22Rv1 (cell line): ENCODE measurements around the gene FZD10.

Experiments
- H3K27ac ChIP-seq: fragments of 450-650 bp; 2 replicates; pipeline ENCODE4 v1.5.1; 2017
- ZFX ChIP-seq: fragments of 450-650 bp; IDR thresholded peaks from 2 replicates; pipeline ENCODE4 v1.6.1; 2017; ENCODE audit warnings: antibody characterized with exemption, borderline replicate concordance
- TF ChIP-seq, protein P1 (sequence below): fragments of 450-650 bp; IDR thresholded peaks from 2 replicates; pipeline ENCODE4 v1.5.1; 2017; ENCODE audit warnings: mild to moderate bottlenecking

The FZD10 gene

DNA sequence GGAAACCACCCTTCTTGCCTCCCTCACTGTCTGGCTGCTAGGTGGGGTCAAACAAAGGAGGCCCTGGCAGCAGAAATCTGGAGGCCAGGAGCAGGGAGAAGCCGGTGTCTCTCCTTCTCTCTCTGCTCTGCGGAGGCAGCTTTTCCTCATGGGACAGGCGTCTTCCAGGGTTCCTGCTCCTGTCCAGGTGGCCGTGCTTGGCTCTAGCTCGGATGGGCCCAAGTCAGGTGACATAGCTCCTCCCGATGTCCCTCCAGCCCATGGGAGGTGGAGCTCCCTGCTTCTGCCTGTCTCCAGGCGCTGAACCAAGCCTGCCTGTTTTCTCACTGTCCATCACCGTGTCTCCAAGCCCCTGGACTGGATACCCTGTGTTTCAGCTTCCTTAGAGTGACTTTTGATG is 30.5 kb upstream of the FZD10 start:
- no peak overlapping the region for H3K27ac ChIP-seq
- no peak for TF ChIP-seq ZFX
- TF ChIP-seq, protein P1, sequence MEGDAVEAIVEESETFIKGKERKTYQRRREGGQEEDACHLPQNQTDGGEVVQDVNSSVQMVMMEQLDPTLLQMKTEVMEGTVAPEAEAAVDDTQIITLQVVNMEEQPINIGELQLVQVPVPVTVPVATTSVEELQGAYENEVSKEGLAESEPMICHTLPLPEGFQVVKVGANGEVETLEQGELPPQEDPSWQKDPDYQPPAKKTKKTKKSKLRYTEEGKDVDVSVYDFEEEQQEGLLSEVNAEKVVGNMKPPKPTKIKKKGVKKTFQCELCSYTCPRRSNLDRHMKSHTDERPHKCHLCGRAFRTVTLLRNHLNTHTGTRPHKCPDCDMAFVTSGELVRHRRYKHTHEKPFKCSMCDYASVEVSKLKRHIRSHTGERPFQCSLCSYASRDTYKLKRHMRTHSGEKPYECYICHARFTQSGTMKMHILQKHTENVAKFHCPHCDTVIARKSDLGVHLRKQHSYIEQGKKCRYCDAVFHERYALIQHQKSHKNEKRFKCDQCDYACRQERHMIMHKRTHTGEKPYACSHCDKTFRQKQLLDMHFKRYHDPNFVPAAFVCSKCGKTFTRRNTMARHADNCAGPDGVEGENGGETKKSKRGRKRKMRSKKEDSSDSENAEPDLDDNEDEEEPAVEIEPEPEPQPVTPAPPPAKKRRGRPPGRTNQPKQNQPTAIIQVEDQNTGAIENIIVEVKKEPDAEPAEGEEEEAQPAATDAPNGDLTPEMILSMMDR: no peak

DNA sequence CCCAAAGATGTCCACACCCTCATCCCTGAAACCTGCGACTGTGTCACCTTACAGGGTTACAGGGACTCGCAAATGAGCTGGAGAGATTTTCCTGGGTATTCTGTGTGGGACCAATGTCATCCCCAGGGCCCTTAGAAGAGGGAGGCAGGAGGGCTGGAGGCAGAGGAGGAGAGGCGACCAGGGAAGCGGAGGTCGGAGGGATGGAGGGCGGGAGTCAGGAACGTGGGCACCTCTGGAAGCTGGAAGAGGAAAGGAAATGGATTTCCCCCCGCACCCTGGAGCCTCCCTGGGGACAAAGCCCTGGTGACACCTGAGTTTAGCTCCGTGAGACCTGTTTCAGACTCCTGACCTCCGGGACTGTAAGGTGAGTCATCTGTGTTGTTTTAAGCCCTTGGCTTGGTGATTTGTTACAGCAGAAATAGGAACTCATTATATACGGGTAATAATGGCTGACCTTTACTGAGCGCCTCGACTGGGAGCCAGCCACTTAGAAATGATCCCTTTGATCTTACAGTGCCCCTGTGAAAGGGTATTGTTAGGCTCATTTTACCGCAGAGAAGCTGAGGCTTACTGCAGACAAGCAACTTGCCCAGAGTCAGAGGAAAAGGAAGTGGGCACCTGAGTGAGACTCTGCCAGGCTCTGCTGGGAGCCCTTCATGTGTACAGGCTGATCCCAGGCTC is 29.3 kb upstream of the FZD10 start:
- H3K27ac ChIP-seq: no peak overlapping the region
- TF ChIP-seq ZFX: no peak
- TF ChIP-seq, protein P1: no peak

DNA sequence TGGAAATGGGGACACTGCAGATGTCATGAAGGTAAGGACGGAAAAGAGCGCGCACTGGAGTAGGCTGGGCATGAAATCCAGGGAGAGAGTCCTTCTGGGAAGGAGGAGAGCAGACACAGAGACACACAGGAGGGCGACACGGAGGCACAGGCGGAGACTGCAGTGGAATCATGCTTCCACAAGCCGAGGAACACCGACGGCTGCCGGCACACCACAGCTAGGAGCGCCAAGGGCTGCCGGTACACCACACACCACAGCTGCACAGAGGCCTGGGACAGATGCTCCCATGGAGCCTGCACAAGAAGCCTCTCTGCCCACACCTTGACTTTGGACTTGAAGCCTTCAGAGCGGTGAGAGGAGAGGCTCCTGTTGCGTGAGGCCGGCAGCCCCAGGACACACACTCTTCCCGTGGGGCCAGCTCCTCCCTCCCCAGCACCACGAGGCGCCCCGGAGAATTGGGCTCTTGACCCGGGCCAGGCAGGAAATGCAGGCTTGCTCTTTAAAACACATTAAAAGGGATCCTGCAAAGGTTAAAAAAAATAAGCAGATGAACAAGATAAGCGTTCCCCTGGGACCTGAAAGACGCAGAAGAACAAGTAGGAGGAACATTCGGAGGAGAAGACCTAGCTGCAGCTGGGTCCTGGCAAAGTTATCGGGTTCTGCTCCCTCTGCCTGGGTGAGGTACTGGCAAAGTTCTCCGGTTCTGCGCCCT is 28.3 kb upstream of the FZD10 start:
- H3K27ac ChIP-seq: no peak overlapping the region
- no peak for TF ChIP-seq ZFX
- TF ChIP-seq, protein P1: no peak

DNA sequence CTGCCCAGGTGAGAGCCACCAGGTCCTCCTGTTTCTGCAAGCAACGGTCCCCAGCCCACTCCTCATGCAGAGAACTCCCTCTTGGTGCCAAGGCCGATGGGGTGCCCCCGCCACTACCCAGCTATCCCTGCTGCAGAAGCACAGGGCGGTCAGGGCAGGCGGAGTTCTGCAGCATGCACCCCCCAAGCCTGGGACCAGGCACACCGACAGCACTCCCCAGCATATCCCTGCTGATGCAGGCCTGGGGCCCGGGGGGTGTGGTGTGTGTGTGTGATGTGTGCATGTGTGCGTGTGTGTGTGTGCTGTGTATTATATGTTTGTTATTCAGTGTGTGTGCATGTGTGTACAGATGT is 27.7 kb upstream of the FZD10 start:
- no peak overlapping the region for H3K27ac ChIP-seq
- TF ChIP-seq, protein P1: no peak
- TF ChIP-seq ZFX: no peak

DNA sequence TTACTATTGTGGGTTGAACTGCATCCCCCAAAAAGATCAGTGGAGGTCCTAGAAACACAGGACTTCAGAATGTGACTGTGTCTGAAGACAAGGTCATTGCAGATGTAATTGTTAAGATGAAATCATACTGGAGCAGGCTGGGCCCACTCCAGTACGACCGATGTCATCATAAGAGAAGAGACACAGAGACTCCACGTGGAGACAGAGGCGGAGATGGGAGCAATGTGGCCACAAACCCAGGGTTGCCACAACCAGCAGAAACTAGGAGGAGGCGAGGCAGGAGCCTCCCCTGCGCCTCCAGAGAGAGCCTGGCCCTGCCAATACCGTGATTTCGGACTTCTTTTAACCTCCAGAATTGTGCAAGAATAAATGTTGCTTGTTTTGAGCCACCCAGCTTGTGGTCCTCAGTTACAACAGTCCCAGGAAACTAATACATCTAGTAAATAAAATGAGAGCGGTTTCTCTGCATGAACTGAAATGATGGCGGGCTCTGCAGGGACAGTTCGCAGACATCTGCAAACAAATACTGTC is 25.7 kb upstream of the FZD10 start:
- H3K27ac ChIP-seq: no peak overlapping the region
- TF ChIP-seq ZFX: no peak
- TF ChIP-seq, protein P1: no peak

DNA sequence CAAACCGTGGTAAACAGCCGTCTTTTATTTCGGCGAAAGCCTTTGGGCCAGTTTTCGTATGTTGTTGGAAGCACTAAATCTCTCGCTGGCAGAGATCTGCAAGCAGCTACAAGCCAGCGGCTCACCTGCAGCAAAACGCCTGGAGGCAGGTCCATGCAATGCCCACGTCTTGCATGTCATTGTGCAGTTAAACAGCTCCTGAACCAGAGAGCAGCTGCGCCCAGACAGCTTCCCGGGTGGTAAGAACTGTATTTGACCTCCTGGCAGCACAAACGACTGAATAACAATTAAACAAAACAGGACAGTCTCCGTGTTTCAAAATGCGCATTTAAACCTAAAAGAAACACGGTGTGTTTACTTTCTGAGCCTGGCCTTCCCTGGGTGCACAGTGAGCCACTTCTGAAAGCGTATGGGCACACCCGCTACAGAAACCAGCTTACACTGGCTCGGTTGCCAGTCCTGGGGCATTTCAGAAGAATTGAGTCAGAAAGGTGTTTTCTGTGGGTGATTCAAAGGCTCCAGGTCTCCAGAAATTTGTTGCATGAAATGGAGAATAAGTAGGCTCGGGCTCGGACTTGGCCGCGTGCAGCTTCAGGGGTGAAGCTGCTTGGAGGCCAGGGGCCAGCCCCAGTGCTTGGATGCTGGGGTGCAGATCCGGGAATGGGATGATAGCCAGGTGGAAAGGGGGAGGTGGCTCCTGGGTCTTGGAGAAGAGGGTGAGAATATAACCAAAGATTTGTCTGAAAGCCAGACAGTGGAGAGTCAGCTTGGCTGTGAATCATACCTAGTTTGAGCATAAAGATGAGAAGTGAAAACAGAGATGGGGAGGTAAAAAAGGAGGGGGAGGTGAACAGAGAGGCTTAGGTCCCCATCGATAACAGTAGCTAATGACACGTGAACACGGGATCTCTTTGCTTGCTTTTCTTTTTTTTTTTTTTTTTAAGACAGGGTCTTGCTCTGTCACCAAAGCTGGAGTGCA is 24.9 kb upstream of the FZD10 start:
- no peak for TF ChIP-seq ZFX
- TF ChIP-seq, protein P1: no peak
- no peak overlapping the region for H3K27ac ChIP-seq
